Transverse colon (tissue), 4 donors: ENCODE results near the gene OPTC.

Experiments
- EP300 ChIP-seq: sonication (generic); formaldehyde crosslinking; IDR thresholded peaks from one replicate; pipeline ENCODE4 v1.6.1; 2017; ENCODE audit warnings: antibody characterized with exemption, low read depth
- POLR2A ChIP-seq: fragments of 450-650 bp; IDR thresholded peaks from one replicate; pipeline ENCODE4 v1.6.1; 2016; ENCODE audit warnings: antibody characterized with exemption, mild to moderate bottlenecking, moderate library complexity
- POLR2AphosphoS5 ChIP-seq, 3 donors: sonication (generic); formaldehyde crosslinking; IDR thresholded peaks; one replicate each; pipeline ENCODE4 v1.6.1; 2016; ENCODE audit warnings: antibody characterized with exemption in 3 of 3
- TF ChIP-seq, protein P1 (sequence below), 5 experiments: fragments of 200-600 bp in 3 of 5; fragments of 450-650 bp in 2 of 5; sonication (generic) in 3 of 5; IDR thresholded peaks; 1 replicate in 2 of 5; 2 replicates in 3 of 5; pipeline ENCODE4 v1.5.1; 2016 to 2017; ENCODE audit warnings: antibody characterized with exemption in 5 of 5, inconsistent platforms in 3 of 5, mild to moderate bottlenecking in 2 of 5, moderate library complexity in 1 of 5

DNA sequence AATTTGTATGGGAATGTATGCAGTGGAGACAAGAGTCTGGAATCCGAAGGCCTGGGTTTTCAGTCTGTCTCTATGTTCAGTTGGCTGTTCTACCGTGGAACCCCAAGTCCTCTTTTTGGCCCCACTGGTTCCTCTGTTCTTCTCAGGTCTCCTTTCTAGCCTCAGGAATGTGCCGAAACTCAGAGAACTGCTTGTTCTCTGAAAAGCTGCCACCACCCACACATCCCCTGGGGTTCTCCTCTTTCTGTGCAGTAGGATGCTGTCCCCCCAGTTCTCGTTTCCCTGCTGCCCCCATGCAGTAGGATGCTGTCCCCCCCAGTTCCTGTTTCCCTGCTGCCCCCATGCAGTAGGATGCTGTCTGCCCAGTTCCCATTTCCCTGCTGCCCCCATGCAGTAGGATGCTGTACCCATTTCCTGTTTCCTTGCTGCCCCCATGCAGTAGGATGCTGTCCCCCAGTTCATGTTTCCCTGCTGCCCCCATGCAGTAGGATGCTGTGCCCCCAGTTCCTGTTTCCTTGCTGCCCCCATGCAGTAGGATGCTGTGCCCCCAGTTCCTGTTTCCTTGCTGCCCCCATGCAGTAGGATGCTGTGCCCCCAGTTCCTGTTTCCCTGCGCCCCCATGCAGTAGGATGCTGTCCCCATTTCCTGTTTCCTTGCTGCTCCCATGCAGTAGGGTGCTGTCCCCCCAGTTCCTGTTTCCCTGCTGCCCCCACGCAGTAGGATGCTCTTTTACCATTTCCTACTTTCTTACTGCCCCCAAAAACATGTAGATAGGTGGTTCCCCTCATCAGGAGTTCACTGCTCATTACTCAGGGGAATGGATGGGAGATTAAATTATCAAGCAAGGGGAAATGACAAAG, 35.3 kb downstream of the OPTC start:
- TF ChIP-seq, protein P1, sequence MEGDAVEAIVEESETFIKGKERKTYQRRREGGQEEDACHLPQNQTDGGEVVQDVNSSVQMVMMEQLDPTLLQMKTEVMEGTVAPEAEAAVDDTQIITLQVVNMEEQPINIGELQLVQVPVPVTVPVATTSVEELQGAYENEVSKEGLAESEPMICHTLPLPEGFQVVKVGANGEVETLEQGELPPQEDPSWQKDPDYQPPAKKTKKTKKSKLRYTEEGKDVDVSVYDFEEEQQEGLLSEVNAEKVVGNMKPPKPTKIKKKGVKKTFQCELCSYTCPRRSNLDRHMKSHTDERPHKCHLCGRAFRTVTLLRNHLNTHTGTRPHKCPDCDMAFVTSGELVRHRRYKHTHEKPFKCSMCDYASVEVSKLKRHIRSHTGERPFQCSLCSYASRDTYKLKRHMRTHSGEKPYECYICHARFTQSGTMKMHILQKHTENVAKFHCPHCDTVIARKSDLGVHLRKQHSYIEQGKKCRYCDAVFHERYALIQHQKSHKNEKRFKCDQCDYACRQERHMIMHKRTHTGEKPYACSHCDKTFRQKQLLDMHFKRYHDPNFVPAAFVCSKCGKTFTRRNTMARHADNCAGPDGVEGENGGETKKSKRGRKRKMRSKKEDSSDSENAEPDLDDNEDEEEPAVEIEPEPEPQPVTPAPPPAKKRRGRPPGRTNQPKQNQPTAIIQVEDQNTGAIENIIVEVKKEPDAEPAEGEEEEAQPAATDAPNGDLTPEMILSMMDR (IDR thresholded peaks at IDR 0.05): no peak
- TF ChIP-seq POLR2AphosphoS5 (IDR thresholded peaks at IDR 0.05): no peak
- TF ChIP-seq POLR2A: no peak
- no peak for TF ChIP-seq EP300
